Right lobe of liver (tissue), 4 donors: ENCODE measurements around the gene KREMEN2.

ENCODE experiments used
- CTCF ChIP-seq, 4 donors: fragments of 200-600 bp in 3 of 4; fragments of 450-650 bp in 1 of 4; IDR thresholded peaks; one replicate each; pipeline versions ENCODE4 v1.5.1 to v1.8.0; 2016 to 2022; ENCODE audit warnings: antibody characterized with exemption in 4 of 4, mild to moderate bottlenecking in 2 of 4
- POLR2A ChIP-seq: fragments of 450-650 bp; IDR thresholded peaks from one replicate; pipeline ENCODE4 v1.6.1; 2017; ENCODE audit warnings: antibody characterized with exemption, mild to moderate bottlenecking
- donor health status: DM: no; HTN: no; CAD: no.
- donor health status: DM: no; HTN: no; CAD: no.
- donor health status: DM: no; HTN: yes; CAD: no.

GRCh38 chr16:2987833-2988232 lies 23.8 kb downstream of the KREMEN2 start:
- no peak for TF ChIP-seq CTCF (IDR thresholded peaks at IDR 0.05)
- no peak for TF ChIP-seq POLR2A
